HG02840 (cell line): ENCODE data around the gene S100A2.
"Not testable (repeated sequence)": the region's sequence is repeated elsewhere in the genome, so short reads cannot be mapped to it uniquely, and the experiment has no call there.

Source experiments
- ATAC-seq: cut with Tn5 transposase; IDR thresholded peaks from one replicate; pipeline ENCODE4 v1.9.1; 2021; ENCODE audit warnings: mild to moderate bottlenecking, moderate library complexity, moderate number of reproducible peaks; ENCODE audit not compliant: unreplicated experiment, low FRiP score

S100A2 gene

DNA sequence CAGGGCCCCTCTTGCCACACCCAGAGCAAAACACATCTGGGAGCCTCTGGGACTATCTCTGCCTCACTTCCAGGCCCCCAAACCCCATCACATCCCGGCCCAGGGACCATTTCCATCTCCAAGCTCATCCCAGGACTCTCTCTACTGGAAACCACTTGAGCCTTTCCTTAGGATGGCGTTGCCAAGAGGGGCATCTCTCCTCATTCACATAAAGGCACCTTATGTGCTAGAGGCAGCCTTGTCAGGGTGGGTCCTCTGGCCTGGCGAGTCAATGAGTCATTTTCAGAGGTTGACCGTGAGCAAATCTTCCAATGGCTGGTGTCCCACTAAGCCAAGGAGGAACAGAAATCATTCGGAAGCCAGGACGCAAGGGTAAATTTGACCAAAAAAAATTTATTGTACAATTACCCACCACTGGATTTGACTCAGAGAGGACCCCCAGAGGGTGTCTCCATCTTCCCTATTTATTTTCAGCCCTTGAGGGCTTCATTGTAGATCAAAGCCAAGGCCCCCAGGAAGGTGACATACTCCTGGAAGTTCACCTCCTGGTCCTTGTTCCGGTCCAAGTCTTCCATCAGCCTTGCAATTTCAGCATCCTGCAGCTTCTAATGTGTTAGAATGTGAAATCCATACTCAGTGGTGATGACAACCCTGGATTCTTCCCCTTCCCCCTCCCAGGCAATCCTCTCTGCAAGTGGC, 31.3 kb downstream of the S100A2 start:
- no peak for ATAC-seq

DNA sequence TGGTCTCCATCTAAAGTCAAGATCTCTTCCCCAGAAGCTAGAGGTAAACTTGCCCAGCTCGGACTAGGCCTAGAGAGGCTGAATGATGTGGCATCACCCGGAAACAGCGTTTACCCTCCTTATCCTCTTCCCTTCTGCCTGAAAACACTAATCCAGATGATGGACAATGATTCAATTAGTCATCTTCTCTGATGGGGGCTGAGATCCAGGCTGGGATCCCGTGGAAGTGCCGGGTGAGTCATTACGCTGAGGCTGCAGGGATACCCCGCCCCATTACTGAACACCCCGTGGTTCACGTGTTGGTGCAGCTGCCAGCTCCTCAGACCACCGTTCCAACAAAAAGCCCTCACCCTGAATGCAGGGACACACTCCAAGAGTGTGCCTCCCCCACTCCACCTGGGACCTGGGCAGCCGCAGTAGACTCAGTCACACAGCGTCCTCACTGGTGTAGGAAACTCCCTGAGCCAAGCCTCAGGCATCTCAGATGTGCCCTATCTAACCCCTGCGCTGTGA, 31.9 kb downstream of the S100A2 start:
- no peak for ATAC-seq

DNA sequence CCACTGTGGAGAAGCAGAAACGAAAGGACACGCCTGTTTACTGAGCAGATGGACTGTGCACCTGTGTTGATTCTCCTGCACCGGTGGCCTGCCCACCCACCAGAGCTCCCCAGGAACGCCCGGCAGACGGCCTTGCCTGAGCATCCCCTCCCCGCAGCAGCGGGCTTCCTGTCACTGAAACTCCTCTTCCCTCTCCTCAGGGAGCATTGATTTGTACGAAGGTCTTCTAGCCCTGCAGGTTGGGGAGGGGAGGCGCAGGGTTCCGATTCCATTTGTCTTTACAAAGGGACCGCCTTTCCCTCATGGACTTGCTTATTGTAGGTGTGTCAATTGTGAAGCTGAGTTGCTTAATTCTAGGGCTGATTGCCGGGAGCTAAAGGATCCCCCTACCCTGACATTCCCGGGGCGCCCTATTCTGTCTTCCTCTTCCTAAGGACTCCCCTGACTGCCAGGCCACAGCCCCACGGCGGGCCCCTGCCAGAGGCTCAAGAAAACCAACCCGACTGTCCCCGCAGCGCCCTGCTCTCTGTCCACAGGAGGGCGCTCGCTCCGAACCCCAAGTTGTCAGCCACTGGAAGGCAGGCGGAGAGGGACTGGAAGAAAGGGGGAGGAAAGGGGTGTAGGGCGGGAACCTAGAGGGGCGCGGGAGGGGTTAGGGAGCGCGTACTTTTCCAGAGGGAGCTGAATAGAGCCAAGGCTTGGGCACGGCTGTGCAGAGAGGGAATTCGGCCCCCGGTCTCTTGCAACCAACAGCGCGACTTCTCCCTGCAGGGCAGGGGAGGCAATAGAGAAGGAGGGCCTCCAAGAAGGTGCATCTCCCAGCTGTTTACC, 32.7 kb downstream of the S100A2 start:
- no peak for ATAC-seq

DNA sequence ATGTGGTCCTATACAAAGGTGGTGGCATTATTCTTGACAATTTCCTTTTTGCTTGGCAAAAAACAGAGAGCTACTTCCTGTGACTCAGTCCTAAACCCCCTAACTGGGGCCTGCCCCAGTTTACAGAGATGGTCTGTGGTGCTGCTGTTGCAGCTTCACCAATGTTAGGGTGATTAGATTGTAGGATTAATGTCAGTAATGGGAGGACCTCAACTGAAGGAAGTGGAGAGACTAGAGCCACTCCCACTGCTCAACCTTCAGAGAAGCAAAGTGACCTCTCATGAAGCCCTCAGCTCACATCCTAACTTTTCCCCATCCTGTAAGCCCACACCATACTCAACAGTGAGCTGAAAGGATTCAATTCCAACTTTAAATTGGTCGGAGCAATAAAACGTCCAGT, 33.5 kb downstream of the S100A2 start:
- ATAC-seq = no peak

DNA sequence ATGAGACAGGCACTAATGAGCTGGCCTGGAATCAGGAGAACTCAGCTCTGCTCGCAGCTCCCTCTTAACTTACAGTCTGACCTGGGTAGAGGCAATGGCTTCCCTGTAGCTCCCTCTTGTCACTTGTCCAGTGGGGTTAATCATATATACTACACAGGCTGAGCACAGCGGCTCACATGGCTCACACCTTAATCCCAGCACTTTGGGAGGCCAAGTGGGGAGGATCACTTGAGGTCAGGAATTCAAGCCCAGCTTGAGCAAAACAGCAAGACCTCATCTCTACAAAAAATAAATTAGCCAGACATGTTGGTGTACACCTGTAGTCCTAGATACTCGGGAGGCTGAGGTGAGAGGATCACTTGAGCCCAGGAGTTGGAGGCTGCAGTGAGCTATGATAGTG, 34.0 kb downstream of the S100A2 start:
- no peak for ATAC-seq

DNA sequence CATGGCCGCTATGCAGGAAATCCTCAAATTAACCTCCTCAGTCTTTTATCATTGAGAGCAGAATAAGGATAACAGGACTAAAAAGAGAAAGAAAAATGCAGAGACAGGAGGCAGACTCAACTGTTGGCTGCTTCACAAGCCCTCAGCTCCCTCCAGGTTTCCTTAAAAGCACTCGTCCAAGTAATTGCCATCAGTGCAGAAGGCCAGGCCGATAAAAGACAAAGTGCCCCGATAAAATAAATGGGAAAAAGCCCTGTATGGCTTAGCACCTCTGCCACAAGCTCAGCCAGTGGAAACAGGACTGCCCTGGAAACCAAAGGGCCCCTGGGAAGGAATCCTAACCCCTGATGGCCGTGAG, 38.0 kb downstream of the S100A2 start:
- no peak for ATAC-seq

DNA sequence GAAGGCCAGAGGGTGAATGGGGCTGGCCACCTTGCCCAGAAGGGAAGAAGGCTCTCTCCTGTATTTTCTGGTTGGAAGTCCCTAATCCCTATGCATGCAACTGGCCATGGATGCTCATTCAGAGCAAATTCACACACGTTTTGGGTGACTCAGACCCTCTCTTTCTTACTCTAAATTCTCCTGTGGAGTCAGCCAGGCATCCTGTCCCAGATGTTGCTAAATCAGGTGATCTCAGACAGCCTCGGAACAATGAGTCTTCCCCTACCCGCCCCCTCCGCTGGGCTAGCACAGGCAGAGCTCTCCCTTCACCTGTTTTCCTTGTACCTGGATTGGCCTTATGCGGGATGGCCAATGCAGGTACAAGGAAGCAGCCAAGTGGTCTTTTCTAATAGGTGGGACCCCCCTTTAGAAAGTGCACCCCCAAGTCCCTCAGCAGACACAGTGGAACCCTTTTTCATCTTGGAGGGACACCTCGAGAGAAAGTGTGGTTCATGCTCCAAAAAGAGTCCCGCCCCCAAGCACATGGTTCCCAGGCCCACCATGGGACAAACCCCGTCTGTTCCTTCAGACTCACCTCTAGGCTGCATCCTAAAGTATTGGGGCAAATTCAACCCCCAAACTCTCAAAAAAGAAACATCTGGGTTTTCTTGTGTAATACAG, 38.5 kb downstream of the S100A2 start:
- no peak for ATAC-seq

DNA sequence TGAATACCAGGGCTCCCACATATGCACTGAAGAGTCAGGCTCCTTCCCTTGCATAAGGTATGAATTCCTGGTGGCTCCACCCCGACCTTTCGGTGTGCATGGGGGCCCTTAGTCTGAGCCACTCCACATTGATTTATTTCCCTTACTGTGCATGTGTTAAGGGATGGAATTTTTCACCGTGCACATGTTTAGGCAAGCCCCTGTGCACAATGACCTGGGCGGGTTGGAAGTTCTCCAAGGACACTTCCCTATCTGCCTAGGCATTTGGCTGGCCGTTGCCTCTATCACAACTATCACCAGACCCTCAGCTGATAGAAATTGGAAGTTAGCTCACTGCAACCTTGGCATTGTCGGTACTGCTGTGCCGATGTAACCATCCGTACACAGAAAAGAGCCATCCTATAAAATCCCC, 39.5 kb downstream of the S100A2 start:
- no peak for ATAC-seq

DNA sequence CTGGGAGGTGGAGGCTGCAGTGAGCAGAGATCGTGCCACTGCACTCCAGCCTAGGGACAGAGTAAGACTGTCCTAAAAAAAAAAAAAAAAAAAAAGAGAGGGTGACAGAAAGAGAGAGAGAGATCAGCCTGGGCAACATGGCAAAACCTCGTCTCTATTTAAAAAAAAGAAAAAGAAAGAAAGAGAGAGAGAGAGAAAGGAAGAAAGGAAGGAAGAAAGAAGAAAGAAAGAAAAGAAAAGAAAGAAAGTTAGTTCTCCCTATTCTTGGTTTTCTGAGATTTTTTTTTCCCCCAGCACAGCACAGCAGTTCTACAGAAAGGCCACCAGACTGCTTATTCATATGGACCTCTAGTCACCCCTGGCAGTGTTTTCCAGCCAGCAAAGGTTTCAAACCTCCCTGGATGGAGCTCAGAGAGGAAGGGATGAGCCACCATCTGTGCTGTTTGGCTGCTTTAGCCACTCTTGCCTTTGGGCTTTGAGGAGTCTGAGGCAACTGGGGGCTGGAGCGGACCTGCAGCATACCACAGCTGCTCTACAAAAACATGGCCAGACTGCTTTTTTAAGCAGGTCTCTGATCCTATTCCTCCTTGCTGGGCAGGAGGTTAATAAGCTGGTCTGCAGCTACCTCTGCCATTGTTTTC, 40.4 kb downstream of the S100A2 start:
- no peak for ATAC-seq

DNA sequence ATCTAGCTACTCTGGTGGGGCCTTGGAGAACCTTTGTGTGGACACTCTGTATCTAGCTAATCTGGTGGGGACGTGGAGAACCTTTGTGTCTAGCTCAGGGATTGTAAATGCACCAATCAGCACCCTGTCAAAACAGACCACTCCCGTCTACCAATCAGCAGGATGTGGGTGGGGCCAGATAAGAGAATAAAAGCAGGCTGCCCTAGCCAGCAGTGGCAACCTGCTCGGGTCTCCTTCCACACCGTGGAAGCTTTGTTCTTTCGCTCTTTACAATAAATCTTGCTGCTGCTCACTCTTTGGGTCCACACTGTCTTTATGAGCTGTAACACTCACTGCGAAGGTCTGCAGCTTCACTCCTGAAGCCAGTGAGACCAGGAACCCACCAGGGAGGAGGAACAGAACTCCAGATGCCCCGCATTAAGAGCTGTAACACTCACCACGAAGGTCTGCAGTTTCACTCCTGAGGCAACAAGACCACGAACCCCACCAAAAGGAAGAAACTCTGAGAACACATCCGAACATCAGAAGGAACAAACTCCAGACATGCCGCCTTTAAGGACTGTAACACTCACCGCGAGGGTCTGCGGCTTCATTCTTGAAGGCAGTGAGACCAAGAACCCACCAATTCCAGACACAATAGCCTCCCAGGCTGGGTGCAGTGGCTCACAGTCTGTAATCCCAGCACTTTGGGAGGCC, 43.1 kb downstream of the S100A2 start:
- not testable (repeated sequence) for ATAC-seq

DNA sequence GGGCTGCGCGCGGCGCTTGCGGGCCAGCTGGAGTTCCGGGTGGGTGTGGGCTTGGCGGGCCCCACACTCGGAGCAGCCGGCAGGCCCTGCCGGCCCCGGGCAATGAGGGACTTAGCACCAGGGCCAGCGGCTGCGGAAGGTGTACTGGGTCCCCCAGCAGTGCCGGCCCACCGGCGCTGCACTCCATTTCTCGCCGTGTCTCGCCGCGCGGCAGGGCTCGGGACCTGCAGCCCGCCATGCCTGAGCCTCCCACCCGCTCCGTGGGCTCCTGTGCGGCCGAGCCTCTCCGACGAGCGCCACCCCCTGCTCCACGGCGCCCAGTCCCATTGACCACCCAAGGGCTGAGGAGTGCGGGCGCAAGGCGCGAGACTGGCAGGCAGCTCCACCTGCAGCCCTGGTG, 43.8 kb downstream of the S100A2 start:
- ATAC-seq = not testable (repeated sequence)

DNA sequence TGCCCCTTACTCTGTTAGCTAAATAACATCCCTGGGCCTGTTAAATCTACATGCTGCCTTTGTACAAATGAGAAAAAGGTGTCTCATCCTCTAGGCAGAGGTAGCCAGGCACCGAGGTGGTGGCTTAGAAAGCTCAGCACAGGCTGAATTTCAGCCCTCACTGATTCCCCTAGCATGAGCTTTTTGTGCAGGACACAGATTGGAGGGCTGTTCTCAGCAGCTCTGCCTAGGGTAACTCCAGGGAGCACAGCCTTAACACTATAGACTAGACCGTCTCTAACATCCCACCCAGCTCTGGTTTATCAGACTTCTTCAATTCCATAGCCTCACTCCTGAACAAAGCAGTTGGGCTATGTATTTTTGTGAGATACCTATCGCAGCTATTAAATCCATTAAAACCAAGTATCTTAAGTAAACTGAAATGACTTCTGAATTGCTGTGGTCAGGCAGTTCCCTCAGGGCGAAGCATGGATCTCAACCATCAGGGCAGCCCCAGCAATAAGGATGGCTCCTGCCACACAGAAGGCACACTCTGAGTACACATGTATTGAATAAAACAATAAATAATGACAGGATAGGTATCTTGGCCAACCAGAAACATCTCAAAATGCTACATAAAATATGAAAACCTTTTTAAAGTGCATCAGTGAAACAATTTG, 44.7 kb downstream of the S100A2 start:
- ATAC-seq = no peak

DNA sequence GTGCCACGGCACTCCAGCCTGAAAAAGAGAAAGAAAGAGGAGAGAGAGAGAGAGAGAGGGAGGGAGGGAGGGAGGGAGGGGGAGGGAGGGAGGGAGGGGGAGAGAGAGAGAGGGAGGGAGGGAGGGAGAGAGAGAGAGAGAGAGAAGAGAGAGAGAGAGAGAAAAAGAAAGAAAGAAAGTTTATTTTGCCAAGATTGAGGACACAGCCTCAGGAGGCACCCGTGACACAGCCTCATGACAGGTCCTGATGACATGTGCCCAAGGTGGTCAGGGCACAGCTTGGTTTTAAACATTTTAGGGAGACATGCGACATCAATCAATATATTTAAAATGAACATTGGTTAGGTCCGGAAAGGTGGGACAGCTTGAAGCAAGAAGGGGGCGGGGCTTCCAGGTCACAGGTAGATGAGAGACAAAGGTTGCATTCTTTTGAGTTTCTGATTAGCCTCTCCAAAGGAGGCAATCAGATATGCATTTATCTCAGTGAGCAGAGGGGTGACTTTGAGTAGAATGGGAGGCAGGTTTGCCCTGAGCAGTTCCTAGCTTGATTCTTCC, 45.4 kb downstream of the S100A2 start:
- ATAC-seq = not testable (repeated sequence)

DNA sequence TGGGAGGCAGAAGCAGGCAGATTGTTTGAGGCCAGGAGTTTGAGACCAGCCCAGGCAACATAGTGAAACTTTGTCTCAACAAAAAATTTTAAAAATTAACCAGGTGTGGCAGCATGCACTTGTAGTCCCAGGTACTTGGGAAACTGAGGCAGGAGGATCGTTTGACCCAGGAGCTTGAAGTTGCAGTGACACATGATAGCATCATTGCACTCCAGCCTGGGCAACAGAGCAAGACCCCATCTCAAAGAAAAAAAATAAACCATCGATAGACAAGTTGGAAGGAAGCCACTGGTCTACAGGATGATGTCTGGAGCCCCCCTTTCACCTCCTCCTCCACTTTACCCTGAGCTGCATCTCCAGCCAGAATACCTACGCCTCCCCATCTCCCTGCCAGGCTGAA, 46.4 kb downstream of the S100A2 start:
- no peak for ATAC-seq

DNA sequence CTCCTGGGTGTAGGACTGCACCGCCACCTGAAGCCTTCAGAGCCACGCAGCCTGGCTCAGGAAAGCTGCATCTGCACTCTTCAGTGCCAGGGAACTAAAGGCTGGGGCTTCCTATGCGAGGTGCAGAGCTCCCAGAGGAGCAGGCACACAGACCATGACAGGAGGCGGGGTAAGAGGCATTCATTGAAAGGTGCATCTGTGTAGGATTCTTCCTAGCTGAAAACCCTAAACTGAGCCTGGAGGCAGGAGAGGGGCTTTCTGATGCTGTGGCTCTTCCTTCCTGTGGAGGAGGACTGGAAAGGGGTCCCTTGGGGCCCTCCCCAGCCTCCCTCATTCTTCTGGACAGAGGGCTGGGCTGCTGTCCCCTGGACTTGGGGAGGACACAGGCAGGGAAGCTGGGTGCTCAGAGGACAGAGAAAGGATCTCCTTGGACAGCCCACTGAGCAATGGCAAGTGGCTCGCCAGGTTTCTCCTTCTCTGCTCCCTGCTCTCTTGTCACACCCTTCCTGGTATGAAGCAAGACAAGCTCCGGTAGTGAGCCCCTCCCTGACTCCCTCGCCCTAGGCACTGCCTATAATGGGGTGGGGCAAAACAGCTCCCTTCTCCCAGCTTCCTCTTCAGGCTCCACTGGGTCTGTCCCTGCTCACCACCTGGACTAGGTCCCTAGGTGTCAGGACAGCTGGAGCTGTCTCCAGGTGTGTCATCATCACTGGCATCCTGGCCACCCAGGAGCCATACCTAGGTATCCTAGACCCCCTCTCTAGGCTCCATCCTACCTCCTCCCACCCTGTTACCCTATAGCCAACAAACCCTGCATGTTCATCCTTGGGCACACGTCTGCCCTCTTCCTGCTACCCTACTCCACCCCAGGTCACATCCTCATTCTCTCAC, 49.9 kb downstream of the S100A2 start:
- no peak for ATAC-seq

DNA sequence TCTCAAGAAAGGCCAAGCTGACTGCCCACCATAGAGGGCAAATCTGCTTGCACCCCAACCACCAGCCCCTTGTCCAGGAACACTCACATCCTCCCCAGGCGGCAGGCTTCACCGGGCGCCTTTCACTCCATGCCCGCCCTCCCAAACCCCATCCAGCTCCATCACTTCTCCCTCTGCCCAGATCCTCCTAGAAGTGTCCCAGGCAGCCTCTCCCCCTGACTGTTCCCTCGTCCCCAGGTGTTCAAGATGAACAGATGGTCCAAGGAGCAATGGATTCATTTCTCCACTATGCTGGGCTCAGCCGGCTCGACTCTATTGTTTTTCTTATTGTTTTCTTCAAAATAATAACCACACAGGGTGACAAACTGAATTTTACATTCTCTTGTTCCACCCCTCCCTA, 52.0 kb downstream of the S100A2 start:
- no peak for ATAC-seq

DNA sequence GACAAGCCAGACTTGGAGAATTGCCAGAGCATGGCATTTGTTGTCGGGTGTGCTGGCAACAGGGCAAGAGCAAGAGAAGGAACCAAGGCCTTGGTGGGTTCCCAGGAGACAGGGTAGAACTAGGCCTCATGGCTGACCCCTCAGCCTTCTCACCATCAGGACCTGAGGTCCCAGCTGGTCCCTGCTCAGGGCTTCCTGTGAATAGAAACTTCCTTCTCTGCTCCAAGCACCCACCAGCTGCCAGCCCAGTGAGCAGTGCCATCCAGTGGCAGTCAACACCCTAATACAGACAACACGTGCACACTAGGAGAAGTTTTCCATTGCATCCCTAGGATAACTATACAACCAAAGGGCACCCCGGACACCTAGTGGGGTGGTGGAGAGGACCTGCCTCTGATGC, 52.6 kb downstream of the S100A2 start:
- ATAC-seq = no peak
